Progenitor cell of endocrine pancreas (in vitro differentiated cells): ENCODE data around the gene ASS1. TPM values are rescaled to one million over a fixed set of nuclear protein-coding genes. Genes with fewer than 3 reads are reported as not detected.

ENCODE experiments used
- DNase-seq: peaks from one replicate; pipeline ENCODE4 v3.0.0; 2021; ENCODE audit warnings: low spot score; ENCODE audit not compliant: unreplicated experiment
- H3K27ac Mint-ChIP-seq: 2 replicates; pipeline ENCODE4 v1.8.0; 2021; ENCODE audit warnings: mild to moderate bottlenecking, moderate library complexity, mixed read lengths
- H3K27me3 Mint-ChIP-seq: 2 replicates; pipeline ENCODE4 v1.8.0; 2021; ENCODE audit warnings: mixed read lengths
- H3K36me3 Mint-ChIP-seq: 2 replicates; pipeline ENCODE4 v1.8.0; 2022; ENCODE audit warnings: mixed read lengths; ENCODE audit not compliant: insufficient read depth
- H3K4me1 Mint-ChIP-seq: 2 replicates; pipeline ENCODE4 v1.8.0; 2021; ENCODE audit warnings: low read depth, mixed read lengths
- H3K4me3 Mint-ChIP-seq: 2 replicates; pipeline ENCODE4 v1.8.0; 2021; ENCODE audit warnings: low read depth, mild to moderate bottlenecking, moderate library complexity, mixed read lengths
- H3K9me3 Mint-ChIP-seq: 2 replicates; pipeline ENCODE4 v1.8.0; 2021; ENCODE audit warnings: low read depth, mixed read lengths
- CTCF ChIP-seq: fragments of 200-600 bp; sonication (generic); IDR thresholded peaks from one replicate; pipeline ENCODE4 v1.5.0; 2021; ENCODE audit warnings: antibody characterized with exemption, mild to moderate bottlenecking; ENCODE audit not compliant: unreplicated experiment
- total RNA-seq: library from RNA; stranded (reverse); gene quantifications from 2 replicates; pipeline ENCODE4 v1.2.1, GENCODE V29; 2021

ASS1 gene
- total RNA-seq, 1 donor from 2014 or later: 6.5 TPM

GRCh38 chr9:130453487-130453886 is 8.7 kb downstream of the ASS1 start:
- peaks cover 3% of the 10 kb centered on the region for H3K27me3 Mint-ChIP-seq
- no peak for TF ChIP-seq CTCF
- no peaks in the 10 kb centered on the region for H3K4me1 Mint-ChIP-seq
- H3K4me3 Mint-ChIP-seq: no peak overlapping the region
- DNase-seq: no peak
- no peaks in the 10 kb centered on the region for H3K9me3 Mint-ChIP-seq
- H3K36me3 Mint-ChIP-seq: no peaks in the 10 kb centered on the region
- no peak overlapping the region for H3K27ac Mint-ChIP-seq

- TF ChIP-seq CTCF: no peak
- Mint-ChIP-seq H3K4me3 (no peak overlapping the region), H3K4me1 (no peaks in the 10 kb centered on the region), H3K36me3 (no peaks in the 10 kb centered on the region), H3K27ac (no peak overlapping the region), H3K9me3 (no peaks in the 10 kb centered on the region), H3K27me3 (peaks cover 6% of the 10 kb centered on the region)
- no peak for DNase-seq
These were observed 9.5 kb downstream of the ASS1 start for GRCh38 chr9:130454096-130454811.

GRCh38 chr9:130454812-130455325 is 10.1 kb downstream of the ASS1 start:
- no peaks in the 10 kb centered on the region for H3K9me3 Mint-ChIP-seq
- no peaks in the 10 kb centered on the region for H3K36me3 Mint-ChIP-seq
- H3K4me1 Mint-ChIP-seq: no peaks in the 10 kb centered on the region
- H3K4me3 Mint-ChIP-seq: no peak overlapping the region
- TF ChIP-seq CTCF: no peak
- H3K27me3 Mint-ChIP-seq: peaks cover 7% of the 10 kb centered on the region
- no peak overlapping the region for H3K27ac Mint-ChIP-seq
- no peak for DNase-seq

GRCh38 chr9:130458027-130458803 is 13.5 kb downstream of the ASS1 start:
- H3K4me1 Mint-ChIP-seq: no peaks in the 10 kb centered on the region
- H3K4me3 Mint-ChIP-seq: no peak overlapping the region
- no peak for TF ChIP-seq CTCF
- no peak overlapping the region for H3K27ac Mint-ChIP-seq
- DNase-seq: no peak
- peaks cover 16% of the 10 kb centered on the region for H3K27me3 Mint-ChIP-seq
- H3K9me3 Mint-ChIP-seq: no peaks in the 10 kb centered on the region
- H3K36me3 Mint-ChIP-seq: no peaks in the 10 kb centered on the region

- Mint-ChIP-seq H3K27me3 (peaks cover 14% of the 10 kb centered on the region), H3K27ac (no peak overlapping the region)
- no peak for TF ChIP-seq CTCF
These were observed 14.0 kb downstream of the ASS1 start for GRCh38 chr9:130458804-130459067.

More at GRCh38 chr9:130458804-130459067, 14.0 kb downstream of the ASS1 start:
- no peak for DNase-seq
- Mint-ChIP-seq H3K9me3 (no peaks in the 10 kb centered on the region), H3K4me3 (no peak overlapping the region), H3K36me3 (no peaks in the 10 kb centered on the region), H3K4me1 (no peaks in the 10 kb centered on the region)
